Smooth muscle cell (in vitro differentiated cells): ENCODE measurements around the gene PARVA. TPM values are rescaled to one million over a fixed set of nuclear protein-coding genes. Genes with fewer than 3 reads are reported as not detected.

ENCODE experiments used
- DNase-seq: peaks from one replicate; lab custom pipeline; 2025; ENCODE audit not compliant: unreplicated experiment; lab: John Stamatoyannopoulos, UW
- H2AFZ ChIP-seq: fragments of 200-600 bp; sonication (generic); 2 replicates; pipeline ENCODE4 v1.6.0; 2016; ENCODE audit warnings: antibody characterized with exemption, low read depth, mild to moderate bottlenecking
- H3F3A ChIP-seq: fragments of 200-600 bp; sonication (generic); 2 replicates; pipeline ENCODE4 v1.6.0; 2017; ENCODE audit warnings: antibody characterized with exemption, low read depth
- H3K27ac ChIP-seq: fragments of 200-600 bp; sonication (generic); 2 replicates; pipeline ENCODE4 v1.5.1; 2016; ENCODE audit warnings: low read depth, mild to moderate bottlenecking
- H3K27me3 ChIP-seq: fragments of 200-600 bp; sonication (generic); 2 replicates; pipeline ENCODE4 v1.6.1; 2016; ENCODE audit warnings: low read depth, mild to moderate bottlenecking
- H3K36me3 ChIP-seq: fragments of 200-600 bp; sonication (generic); 2 replicates; pipeline ENCODE4 v1.5.1; 2016; ENCODE audit warnings: low read depth
- H3K4me1 ChIP-seq: fragments of 200-600 bp; sonication (generic); 2 replicates; pipeline ENCODE4 v1.5.1; 2016; ENCODE audit warnings: low read depth
- H3K4me2 ChIP-seq: fragments of 200-600 bp; sonication (generic); 2 replicates; pipeline ENCODE4 v1.6.0; 2016; ENCODE audit warnings: mild to moderate bottlenecking
- H3K4me3 ChIP-seq: fragments of 200-600 bp; sonication (generic); 2 replicates; pipeline ENCODE4 v1.5.1; 2016; ENCODE audit warnings: mild to moderate bottlenecking
- H3K79me2 ChIP-seq: fragments of 200-600 bp; sonication (generic); 2 replicates; pipeline ENCODE4 v1.6.0; 2016; ENCODE audit warnings: low read depth, mild to moderate bottlenecking
- H3K9ac ChIP-seq: fragments of 200-600 bp; sonication (generic); 2 replicates; pipeline ENCODE4 v1.6.0; 2016; ENCODE audit warnings: low read depth
- H3K9me3 ChIP-seq: fragments of 200-600 bp; sonication (generic); replicated peaks from 2 replicates; pipeline ENCODE4 v1.5.1; 2016; ENCODE audit warnings: low read depth
- H4K20me1 ChIP-seq: fragments of 200-600 bp; sonication (generic); 2 replicates; pipeline ENCODE4 v1.6.0; 2016; ENCODE audit warnings: low read depth
- CTCF ChIP-seq: fragments of 200-600 bp; sonication (generic); IDR thresholded peaks from 2 replicates; pipeline ENCODE4 v1.5.1; 2017; ENCODE audit warnings: borderline replicate concordance, mild to moderate bottlenecking, antibody characterized with exemption; ENCODE audit not compliant: insufficient read depth, poor library complexity, severe bottlenecking
- WGBS: methylation state at CpG from one replicate; pipeline ENCODE4 v1.1.7; 2016; ENCODE audit warnings: low lambda C conversion rate; 5-methylcytosine and 5-hydroxymethylcytosine counted together
- polyA plus RNA-seq: library from polyadenylated mRNA; unstranded; fragments of >200 nt; fragmentation: Nextera tagmentation; extraction: Ambion mirVana; gene quantifications from 2 replicates; pipeline ENCODE4 v1.2.1, GENCODE V29; 2016
- total RNA-seq: library from RNA; depleted of rRNA; stranded (reverse); fragments of >200 nt; gene quantifications from 2 replicates; pipeline ENCODE4 v1.2.3, GENCODE V29; 2014

PARVA gene
- total and polyA plus RNA-seq, 2 experiments from 2014 or later, result 73.9 to 99.4 TPM

- H3K36me3 ChIP-seq, result no peaks in the 10 kb centered on the region
- H3K4me1 ChIP-seq, result peaks cover 22% of the 10 kb centered on the region
- no peak for TF ChIP-seq CTCF
- 88% methylated on average over 3 of the region's 3 CpGs for WGBS
- peaks cover 8% of the 10 kb centered on the region for H3F3A ChIP-seq
- no peak overlapping the region for H2AFZ ChIP-seq
- H3K9ac ChIP-seq, result no peak overlapping the region
- no peaks in the 10 kb centered on the region for H3K9me3 ChIP-seq
- H3K4me2 ChIP-seq, result no peak overlapping the region
- no peak overlapping the region for H3K4me3 ChIP-seq
- peaks cover 89% of the 10 kb centered on the region for H3K79me2 ChIP-seq
- DNase-seq, result no peak
- no peak overlapping the region for H3K27ac ChIP-seq
- H4K20me1 ChIP-seq, result peaks cover 7% of the 10 kb centered on the region
- no peaks in the 10 kb centered on the region for H3K27me3 ChIP-seq
Observed at GRCh38 chr11:12429155-12429554, 51.8 kb downstream of the PARVA start.

- no peak overlapping the region for H3K9ac ChIP-seq
Observed at GRCh38 chr11:12430351-12430750, 53.0 kb downstream of the PARVA start.

GRCh38 chr11:12430954-12431595, 53.7 kb downstream of the PARVA start:
- Histone ChIP-seq H3K79me2 (peaks cover 89% of the 10 kb centered on the region), H3K36me3 (no peaks in the 10 kb centered on the region), H2AFZ (no peak overlapping the region), H3K4me1 (peaks cover 35% of the 10 kb centered on the region), H3K9ac (no peak overlapping the region), H3K4me3 (no peak overlapping the region), H3K27ac (peak overlapping the region; percentile 80), H4K20me1 (peaks cover 14% of the 10 kb centered on the region), H3F3A (peaks cover 13% of the 10 kb centered on the region), H3K4me2 (peak overlapping the region; percentile 53), H3K9me3 (no peaks in the 10 kb centered on the region), H3K27me3 (no peaks in the 10 kb centered on the region)
- no peak for DNase-seq
- TF ChIP-seq CTCF, result no peak
- 36% methylated on average over 5 of the region's 5 CpGs for WGBS

More at GRCh38 chr11:12430351-12430750, 53.0 kb downstream of the PARVA start:
- Histone ChIP-seq H2AFZ (no peak overlapping the region), H4K20me1 (peaks cover 13% of the 10 kb centered on the region), H3K27ac (peak overlapping the region; percentile 80), H3K4me2 (peak overlapping the region; percentile 53), H3K4me1 (peaks cover 32% of the 10 kb centered on the region), H3K36me3 (no peaks in the 10 kb centered on the region), H3K4me3 (no peak overlapping the region), H3K79me2 (peaks cover 89% of the 10 kb centered on the region), H3F3A (peaks cover 9% of the 10 kb centered on the region), H3K9me3 (no peaks in the 10 kb centered on the region), H3K27me3 (no peaks in the 10 kb centered on the region)
- no peak for TF ChIP-seq CTCF
- WGBS, result 45% methylated on average over 3 of the region's 3 CpGs
- no peak for DNase-seq

GRCh38 chr11:12432507-12432906, 55.1 kb downstream of the PARVA start:
- Histone ChIP-seq H3F3A (peaks cover 13% of the 10 kb centered on the region), H3K9me3 (no peaks in the 10 kb centered on the region), H3K4me3 (no peak overlapping the region), H2AFZ (no peak overlapping the region), H3K4me1 (peaks cover 35% of the 10 kb centered on the region), H3K27me3 (no peaks in the 10 kb centered on the region), H3K9ac (no peak overlapping the region), H3K27ac (peak overlapping the region; percentile 69), H3K79me2 (peaks cover 89% of the 10 kb centered on the region), H3K36me3 (no peaks in the 10 kb centered on the region), H4K20me1 (peaks cover 14% of the 10 kb centered on the region), H3K4me2 (peak overlapping the region; percentile 69)
- TF ChIP-seq CTCF, result no peak
- 86% methylated on average over 6 of the region's 6 CpGs for WGBS
- no peak for DNase-seq
